Measurements from ENCODE around the gene AGPAT2. TPM values are rescaled to one million over a fixed set of nuclear protein-coding genes. Genes with fewer than 3 reads are reported as not detected.
A peak's percentile ranks its signal among the peaks of the same experiment; 100 is the strongest.
"Not testable (repeated sequence)": the region's sequence is repeated elsewhere in the genome, so short reads cannot be mapped to it uniquely, and the experiment has no call there.

AGPAT2 gene
- total RNA-seq, 4 donors from 2014 or later: 22.0 to 52.8 (median 39.3) TPM

- peak overlapping the region; percentile 66 to 77 (median 70) for H3K27ac ChIP-seq (replicated peaks in 1 of 4)
- intact Hi-C loops (cut with DNase I): no loop called here
- H3K4me1 ChIP-seq: peaks cover 37 to 40% (median 38%) of the 10 kb centered on the region in 4 donors
- no peak for DNase-seq (ENCODE audit: extremely low spot score)
- H3K36me3 ChIP-seq: no peaks in the 10 kb centered on the region
- no peak for TF ChIP-seq CTCF (IDR thresholded peaks at IDR 0.05)
- TF ChIP-seq POLR2AphosphoS5 (IDR thresholded peaks at IDR 0.05): no peak
- TF ChIP-seq POLR2A (IDR thresholded peaks at IDR 0.05; ENCODE audit: low read depth): no peak
- no peak for TF ChIP-seq EP300 (IDR thresholded peaks at IDR 0.05)
- H3K27me3 ChIP-seq: peaks cover 0 to 30% (median 6%) of the 10 kb centered on the region in 4 donors
- no peaks in the 10 kb centered on the region for H3K9me3 ChIP-seq
- peak overlapping the region; percentile 56 to 68 (median 64) for H3K4me3 ChIP-seq
- WGBS: 22% methylated on average over 14 of the region's 56 CpGs
Observed at GRCh38 chr9:136712690-136713544, 25.7 kb upstream of the AGPAT2 start.

GRCh38 chr9:136711751-136712689, 24.8 kb upstream of the AGPAT2 start, which contains the start of gene DIPK1B:
Gene DIPK1B (plus strand): TSS chr9:136712572. CDS start chr9:136712666, 94 bp downstream.
- intact Hi-C loops (cut with DNase I): no loop called here
- TF ChIP-seq CTCF (IDR thresholded peaks at IDR 0.05): no peak
- no peak for TF ChIP-seq POLR2AphosphoS5 (IDR thresholded peaks at IDR 0.05)
- TF ChIP-seq EP300 (IDR thresholded peaks at IDR 0.05): no peak
- no peak for TF ChIP-seq POLR2A (IDR thresholded peaks at IDR 0.05; ENCODE audit: low read depth)
- peaks cover 0 to 30% (median 6%) of the 10 kb centered on the region in 4 donors for H3K27me3 ChIP-seq

GRCh38 chr9:136711219-136711648, 24.0 kb upstream of the AGPAT2 start:
- intact Hi-C loops (cut with DNase I); H3K27ac ChIP-seq (replicated peaks in 1 of 4); H3K9me3 ChIP-seq; H3K36me3 ChIP-seq; H3K4me3 ChIP-seq; DNase-seq (ENCODE audit: extremely low spot score): not testable (repeated sequence)
- WGBS: 24% methylated on average over 4 of the region's 4 CpGs
- Histone ChIP-seq H3K27me3 (peaks cover 0 to 30% (median 6%) of the 10 kb centered on the region in 4 donors), H3K4me1 (peaks cover 37 to 40% (median 38%) of the 10 kb centered on the region in 4 donors)

More at GRCh38 chr9:136711751-136712689, 24.8 kb upstream of the AGPAT2 start, which contains the start of gene DIPK1B:
- H3K36me3 ChIP-seq: no peaks in the 10 kb centered on the region
- DNase-seq (ENCODE audit: extremely low spot score): no peak
- peaks cover 37 to 40% (median 38%) of the 10 kb centered on the region in 4 donors for H3K4me1 ChIP-seq
- H3K27ac ChIP-seq (replicated peaks in 1 of 4): peak within 1 kb of the TSS; percentile 66 to 77 (median 70)
- H3K9me3 ChIP-seq: no peaks in the 10 kb centered on the region
- peak within 1 kb of the TSS; percentile 56 to 68 (median 64) for H3K4me3 ChIP-seq
- WGBS: 3% methylated on average over 8 of the region's 119 CpGs

GRCh38 chr9:136710543-136710942, 23.3 kb upstream of the AGPAT2 start:
- H3K4me1 ChIP-seq: peaks cover 36 to 38% (median 37%) of the 10 kb centered on the region in 4 donors

More at GRCh38 chr9:136710543-136710942, 23.3 kb upstream of the AGPAT2 start:
- Histone ChIP-seq H3K27me3 (peaks cover 0 to 30% (median 6%) of the 10 kb centered on the region in 4 donors), H3K27ac (replicated peaks in 1 of 4) (no peak overlapping the region), H3K36me3 (no peaks in the 10 kb centered on the region), H3K4me3 (no peak overlapping the region), H3K9me3 (no peaks in the 10 kb centered on the region)
- no peak for DNase-seq (ENCODE audit: extremely low spot score)
- WGBS: 89% methylated on average over 7 of the region's 7 CpGs
- intact Hi-C loops (cut with DNase I): no loop called here
- TF ChIP-seq POLR2AphosphoS5 (IDR thresholded peaks at IDR 0.05) (no peak), POLR2A (IDR thresholded peaks at IDR 0.05; ENCODE audit: low read depth) (no peak), CTCF (IDR thresholded peaks at IDR 0.05) (no peak), EP300 (IDR thresholded peaks at IDR 0.05) (no peak)
